ENCODE measurements around the gene FITM1.

Gene FITM1

DNA sequence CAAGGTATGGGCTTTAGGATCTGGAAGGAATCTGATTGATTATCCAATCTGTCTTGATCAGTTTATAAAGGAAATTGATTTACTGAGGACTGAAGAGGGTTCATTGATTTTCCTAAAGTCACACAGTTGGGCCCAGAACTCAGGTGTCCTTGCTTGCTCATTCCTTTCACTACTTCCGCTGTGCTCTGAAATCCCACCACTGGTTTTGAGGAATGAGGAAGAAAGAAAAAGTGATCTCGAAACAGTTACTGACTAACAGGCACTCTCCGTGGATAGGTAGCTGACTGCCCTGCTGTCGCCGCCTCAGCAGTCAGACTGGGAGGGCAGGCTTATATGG is at the start of gene FITM1:
Gene FITM1 (plus strand): TSS at position 280 of the 337 bp plus-strand sequence. CDS start 905 bp downstream, outside the sequence.
- no peak for DNase-seq

DNA sequence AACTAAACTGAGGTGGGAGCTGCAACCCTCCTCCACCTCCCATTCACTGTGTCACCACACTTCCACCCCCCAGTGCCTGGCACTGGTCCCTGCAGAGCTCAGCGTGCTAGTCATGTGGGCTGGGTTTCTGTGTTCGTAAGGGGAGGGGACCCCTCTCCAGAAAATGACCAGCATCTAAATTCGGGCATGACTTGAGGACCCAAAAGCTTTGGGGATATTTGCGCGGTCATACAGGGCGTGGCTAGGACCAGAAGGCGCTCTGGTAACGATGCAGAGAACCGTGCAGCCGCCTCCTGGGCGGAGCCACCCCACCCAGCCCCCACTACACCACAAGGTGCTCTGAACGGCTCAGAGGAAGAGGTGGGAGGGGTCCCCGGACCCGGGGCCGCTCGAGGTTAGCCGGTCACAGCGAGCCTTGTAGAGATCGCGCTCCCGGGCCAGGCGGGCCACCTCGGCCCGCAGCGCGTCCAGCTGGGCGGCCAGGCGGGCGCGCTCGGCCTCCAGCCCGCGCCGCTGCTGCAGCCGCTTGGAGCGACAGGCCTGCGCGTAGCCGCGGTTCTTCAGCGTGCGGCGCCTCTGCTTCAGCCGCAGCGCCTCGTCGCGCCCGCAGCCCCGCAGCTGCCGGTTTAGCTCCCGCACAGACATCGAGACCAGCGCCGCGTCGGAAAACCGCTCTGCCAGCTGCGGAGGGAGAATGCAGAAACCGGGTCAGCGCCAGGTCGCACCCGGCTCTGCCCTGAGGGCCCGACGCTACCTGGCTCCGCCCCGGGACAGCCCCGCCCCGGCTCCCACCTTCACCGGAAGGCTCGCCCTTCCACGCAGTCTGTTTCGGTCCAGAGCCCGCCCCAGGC is 49.3 kb upstream of the FITM1 start:
- DNase-seq, result no peak

DNA sequence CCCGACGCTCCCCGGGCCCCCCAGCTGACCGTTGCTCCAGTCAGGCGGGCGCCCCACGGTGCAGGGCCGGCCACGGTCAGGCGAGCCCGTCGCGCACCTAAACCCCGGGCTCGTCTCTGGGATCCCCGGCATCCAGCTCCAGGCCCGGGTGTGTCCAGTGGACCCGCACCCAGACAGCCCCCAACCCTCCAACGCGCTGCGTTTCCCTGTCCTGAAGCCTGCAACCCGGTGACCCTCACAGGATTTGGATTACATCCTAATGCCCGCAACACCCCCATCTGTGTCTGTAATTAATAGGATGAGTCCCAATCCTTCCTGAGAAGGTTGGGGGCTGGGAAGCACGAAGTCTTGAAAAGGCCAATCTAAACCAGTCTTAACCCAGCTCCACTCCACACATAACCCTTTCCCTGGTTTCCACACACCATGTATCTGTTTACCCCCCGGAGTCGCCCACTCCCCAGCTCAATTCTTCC is 48.7 kb upstream of the FITM1 start:
- DNase-seq, result no peak

DNA sequence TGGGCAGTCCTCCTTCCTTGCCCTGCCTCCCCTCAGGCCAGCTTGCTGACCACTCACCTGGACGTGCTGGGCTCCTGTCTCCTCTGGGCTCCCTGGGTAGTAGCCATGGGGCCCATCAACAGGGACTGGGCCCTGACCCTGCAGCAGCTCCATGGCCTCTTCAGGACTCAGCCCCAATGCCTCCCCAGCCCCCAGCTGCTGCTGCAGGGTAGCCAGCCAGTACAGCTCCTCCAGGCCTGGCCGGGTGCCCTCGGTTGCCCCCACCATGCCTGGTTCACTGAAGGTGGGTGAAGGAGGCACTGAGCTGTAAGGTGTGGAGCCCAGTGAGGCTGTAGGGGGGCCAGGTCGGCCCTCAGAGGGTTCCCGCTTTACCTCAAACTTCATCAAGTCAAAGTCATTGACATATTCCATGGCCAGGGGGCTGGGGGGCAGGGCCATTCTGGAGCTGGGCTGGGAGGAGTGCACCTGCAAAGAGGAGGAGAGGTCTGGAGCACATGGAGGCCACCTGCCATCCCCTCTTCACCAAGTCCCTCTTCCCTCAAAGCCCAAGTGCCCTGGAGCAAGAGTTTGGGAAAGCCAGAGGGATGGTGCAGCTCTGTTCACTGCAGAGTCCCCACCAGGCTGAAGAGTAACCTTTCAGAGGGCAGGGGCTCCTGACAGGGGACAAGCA is 47.9 kb upstream of the FITM1 start:
- no peak for DNase-seq

- DNase-seq, result no peak
Measured at GRCh38 chr14:24083462-24083861, 47.0 kb upstream of the FITM1 start.

DNA sequence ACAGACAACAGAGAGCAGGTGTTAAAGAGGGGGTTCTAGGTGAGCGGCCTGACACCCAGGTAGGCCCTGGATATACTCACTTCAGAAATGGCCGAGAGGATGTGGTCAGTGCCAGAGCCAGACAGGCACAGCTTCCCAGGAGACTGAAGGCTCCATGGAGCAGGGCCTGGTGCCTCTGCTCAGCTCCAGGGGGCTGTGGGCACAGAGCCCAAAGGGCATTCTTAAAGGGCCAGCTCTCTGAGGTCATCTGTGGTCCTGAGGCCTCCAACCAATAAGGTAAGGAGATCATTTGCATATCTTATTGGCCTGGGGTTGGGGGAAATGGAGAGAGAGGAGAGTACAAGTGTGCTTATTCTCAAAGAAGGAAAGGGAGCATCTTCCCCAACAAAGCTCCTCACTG is 46.0 kb upstream of the FITM1 start:
- no peak for DNase-seq

- DNase-seq, result no peak
Measured at GRCh38 chr14:24085215-24085614, 45.2 kb upstream of the FITM1 start.

DNA sequence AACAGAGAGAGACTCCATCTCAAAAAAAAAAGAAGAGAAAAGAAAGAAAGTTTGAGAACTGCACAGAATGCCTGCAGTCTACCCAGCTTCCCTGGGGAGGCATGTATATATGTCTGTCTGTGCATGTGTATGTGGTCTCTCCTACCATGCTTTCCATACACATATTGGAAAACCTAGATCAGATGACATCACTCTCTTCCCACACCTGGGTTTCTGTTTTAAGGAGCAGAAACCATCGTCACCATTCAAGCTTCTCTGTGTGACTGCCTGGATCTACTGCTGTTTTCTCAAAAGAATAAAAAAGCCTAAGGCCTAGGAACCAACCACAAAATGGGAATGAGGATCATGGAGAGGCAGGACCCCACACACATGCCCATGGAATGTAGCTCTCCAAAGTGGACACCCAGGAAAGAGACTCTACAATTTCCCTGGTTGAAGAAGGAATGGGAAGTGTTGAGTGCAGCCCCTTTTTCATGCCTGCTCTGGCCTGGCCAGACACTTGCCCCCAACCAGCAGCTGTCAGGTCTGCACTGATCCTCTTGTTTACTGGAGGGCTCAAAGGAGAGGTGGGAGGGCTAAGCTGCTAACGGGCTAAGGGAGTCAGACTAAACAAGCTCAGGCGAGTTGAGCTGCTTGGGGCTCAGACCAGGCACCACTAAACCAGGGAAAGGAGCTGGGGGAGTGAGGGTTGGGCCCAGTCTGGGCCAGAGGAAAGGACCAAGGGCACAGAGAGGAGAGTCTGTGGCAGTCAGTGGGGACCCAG is 44.1 kb upstream of the FITM1 start:
- no peak for DNase-seq

DNA sequence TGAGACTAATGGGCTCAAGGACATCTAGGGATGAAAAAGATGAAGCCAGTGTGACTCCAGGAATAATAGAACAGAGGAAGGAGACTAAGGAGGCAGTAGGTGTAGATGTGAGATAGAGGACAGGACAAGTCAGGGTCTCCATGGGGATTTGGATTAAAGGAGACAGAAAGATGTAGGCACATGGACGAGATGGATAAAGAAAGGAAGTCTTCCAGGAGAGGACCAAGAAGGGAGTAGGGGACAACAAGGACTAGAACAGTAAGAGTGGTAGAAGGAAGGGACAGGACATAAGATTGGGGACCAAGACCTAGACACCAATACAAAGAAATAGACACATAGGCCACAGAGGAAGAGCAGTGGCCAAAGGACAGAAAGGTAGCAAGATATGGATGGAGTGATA is 43.5 kb upstream of the FITM1 start:
- no peak for DNase-seq

DNA sequence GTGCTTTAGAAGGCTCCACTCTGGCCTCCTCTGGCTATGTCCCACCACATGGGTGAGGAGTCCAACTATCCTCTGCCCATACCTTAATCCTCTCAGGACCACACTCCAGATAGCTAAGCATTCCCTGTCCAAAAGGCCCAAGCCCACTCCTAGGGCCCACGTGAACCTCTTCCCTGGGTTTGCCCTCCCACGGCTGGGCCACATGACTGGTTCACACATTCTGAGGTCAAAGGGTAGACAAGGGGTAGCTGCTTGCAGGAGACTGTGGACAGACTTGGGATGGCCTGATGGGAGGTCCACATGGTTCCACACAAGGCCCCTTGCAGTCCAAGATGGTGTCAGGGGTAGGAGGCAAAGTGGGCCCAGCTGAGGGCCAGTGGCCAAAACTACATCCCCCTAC is 42.4 kb upstream of the FITM1 start:
- DNase-seq, result no peak

- DNase-seq, result no peak
Measured at GRCh38 chr14:24089890-24090289, 40.6 kb upstream of the FITM1 start.

DNA sequence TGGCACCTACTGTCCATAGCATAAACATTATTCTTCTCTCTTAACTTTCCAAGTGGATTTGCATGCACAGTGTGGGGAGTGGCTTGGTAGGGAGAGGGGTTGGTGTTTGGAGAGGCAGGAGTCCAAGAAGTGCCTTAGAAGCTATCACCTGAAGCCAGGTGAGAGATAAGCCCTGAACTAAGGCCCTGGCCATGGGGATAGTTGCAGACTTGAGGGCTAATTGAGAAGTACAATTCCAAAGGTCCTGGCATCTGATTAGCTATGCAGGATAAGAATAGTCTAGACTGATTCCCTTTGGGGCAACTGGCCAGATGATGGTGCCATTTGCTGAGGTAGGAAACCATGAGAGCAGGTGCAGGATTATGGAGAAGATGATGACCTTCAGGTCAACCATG is 38.4 kb upstream of the FITM1 start:
- DNase-seq, result no peak

- DNase-seq, result no peak
Measured at GRCh38 chr14:24092505-24093206, 37.8 kb upstream of the FITM1 start.

- DNase-seq, result no peak
Measured at GRCh38 chr14:24093207-24093900, 37.1 kb upstream of the FITM1 start.

DNA sequence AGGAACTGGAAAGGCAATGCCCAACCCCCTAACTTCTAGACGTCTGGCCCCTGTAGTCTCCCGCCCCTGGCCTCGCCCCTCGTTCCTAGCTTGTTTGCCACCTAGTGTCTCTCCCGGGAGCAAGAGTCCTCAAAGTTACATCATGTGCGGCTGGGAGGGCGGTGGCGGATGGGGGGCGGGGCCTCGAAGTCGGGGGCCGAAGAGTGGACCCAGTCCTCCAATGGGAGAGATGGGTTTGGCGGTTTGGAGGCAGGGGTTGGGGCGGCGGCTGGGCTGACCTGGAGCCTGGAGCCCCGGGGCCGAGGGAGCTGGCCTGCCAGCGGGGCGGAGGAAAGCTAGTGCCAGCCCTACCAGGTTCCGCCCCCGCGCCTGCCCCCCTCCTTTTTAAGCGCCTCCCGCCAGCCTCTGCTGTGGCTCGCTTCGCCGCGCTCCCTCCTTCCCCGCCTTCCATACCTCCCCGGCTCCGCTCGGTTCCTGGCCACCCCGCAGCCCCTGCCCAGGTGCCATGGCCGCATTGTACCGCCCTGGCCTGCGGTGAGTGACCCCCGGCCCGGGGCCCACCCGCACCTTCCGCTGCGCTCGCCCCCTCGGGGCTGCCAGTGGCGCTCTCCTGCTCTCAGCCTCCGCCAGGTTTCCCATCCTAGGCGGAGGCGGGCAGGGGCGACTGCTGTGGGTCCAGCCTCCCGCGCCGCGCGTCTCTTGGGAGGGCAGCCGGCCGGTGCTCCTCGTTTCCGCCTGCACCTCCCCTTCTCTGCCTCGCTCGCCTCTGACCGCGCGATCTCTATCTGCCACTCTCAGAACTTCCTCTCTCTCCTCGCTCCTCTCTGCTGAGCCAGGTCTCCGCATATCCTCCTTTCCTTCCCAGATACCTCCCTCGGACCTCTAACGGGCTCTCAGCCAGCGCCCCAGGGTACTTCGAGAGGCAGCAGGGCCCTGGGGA is 36.3 kb upstream of the FITM1 start, which contains the start of gene PCK2:
Gene PCK2 (plus strand): TSS at position 411 of the 940 bp plus-strand sequence. CDS start 95 bp downstream, at position 506.
- peak; percentile 95 for DNase-seq

DNA sequence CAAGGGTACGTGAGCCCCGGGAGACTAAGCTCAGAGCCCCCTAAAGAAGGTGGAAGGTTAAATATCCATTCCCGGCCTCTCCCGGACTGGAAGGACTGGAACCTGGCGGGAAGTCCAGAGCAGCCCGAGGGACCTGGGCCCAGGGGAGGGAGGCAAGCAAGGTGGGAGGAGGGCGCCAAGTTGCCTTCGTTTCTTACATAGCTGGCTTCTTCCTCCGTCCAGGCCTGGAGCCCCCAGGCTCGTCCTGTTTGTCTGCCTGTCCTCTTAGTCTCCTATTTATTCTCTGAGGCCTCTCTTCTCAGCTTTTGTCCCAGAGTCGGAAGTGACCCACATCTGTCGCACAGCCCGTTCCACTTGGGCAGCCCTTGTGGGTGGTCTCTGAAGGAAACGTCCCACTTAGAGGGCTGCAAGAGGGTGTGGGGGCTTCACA is 35.6 kb upstream of the FITM1 start:
- DNase-seq, result no peak

DNA sequence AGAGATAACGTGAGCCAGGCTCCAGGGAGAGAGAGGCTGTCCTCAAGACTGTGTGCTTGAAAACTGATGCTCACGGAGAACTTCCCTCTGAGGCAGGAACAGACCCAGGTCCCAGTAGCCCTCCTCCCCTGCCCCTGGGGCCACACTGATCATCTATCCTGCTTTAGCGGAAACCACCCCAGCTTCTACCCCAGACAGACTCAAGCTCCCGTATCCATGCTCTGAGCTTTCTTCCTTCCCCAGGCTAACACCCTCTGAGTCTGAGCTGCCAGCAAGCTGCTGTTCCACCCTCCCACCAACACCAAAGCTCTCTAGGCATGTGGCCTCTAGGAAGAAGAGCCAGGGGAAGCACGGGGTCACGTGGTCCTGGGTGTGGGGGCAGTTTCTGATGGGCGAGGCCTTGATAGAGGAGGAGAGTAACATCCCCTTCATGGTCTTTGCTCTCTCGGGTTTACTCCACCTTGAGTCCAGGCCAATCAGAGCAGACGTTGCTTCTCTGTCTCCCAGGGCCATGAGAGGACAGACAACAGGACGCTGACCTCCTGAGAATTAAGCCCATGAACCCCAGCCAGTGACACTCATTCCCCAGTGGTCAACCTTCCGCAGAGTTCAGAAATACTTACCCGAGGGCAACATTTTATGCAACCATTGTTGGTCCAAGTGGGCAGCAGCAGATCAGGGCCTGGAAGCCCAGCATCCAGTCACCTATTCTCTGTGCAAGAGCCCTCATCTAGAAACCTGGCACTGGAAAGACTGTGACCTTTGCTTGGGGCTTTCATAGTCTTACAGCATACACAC is 35.0 kb upstream of the FITM1 start:
- no peak for DNase-seq

DNA sequence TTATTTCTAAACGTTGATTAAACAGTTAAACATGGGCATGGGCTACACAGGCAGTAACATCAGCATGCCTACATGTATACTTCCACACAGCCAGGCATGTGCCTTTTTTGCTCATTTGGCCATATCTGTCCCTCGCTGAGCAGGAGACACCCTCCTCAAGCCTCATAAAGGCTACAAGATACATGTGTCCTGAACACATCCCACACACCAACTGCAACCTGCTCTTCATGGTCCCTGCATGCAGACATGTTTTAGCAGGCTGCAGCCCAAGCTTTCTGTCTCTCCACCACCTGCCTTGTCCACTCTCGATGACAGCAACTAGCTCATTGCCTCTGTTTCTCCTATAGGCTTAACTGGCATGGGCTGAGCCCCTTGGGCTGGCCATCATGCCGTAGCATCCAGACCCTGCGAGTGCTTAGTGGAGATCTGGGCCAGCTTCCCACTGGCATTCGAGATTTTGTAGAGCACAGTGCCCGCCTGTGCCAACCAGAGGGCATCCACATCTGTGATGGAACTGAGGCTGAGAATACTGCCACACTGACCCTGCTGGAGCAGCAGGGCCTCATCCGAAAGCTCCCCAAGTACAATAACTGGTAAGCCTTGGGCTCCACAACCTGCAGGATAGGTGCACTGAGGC is 33.8 kb upstream of the FITM1 start:
- no peak for DNase-seq

DNA sequence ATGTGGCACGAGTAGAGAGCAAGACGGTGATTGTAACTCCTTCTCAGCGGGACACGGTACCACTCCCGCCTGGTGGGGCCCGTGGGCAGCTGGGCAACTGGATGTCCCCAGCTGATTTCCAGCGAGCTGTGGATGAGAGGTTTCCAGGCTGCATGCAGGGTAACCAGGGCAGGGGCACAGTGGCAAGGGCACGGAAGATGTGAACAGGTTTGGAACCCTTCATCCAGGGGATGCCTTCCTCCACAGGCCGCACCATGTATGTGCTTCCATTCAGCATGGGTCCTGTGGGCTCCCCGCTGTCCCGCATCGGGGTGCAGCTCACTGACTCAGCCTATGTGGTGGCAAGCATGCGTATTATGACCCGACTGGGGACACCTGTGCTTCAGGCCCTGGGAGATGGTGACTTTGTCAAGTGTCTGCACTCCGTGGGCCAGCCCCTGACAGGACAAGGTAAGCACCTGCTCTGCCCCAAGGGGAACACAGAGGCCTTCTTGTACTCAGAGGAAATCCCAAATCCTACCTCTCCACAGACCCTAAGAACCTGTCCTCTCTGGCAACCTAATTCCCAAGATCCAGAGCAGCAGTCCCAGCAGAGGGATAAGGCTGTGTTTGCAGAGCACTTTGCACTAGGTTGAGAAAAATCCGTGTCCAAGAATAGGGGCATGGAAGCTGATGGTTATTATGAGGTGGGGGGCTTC is 32.1 kb upstream of the FITM1 start:
- DNase-seq, result no peak

All from NCI-H2107 (cell line).